UCSD-AML1 (cell line): ENCODE measurements around the gene RNF220.

Source experiments
- DNase-seq: peaks from one replicate; lab custom pipeline; 2025; ENCODE audit not compliant: unreplicated experiment; lab: John Stamatoyannopoulos, UW

The RNF220 gene

GRCh38 chr1:44606701-44607281 lies 201.7 kb downstream of the RNF220 start:
- DNase-seq = no peak

GRCh38 chr1:44608141-44608540 lies 203.1 kb downstream of the RNF220 start:
- DNase-seq = no peak

- DNase-seq = no peak
Measured at GRCh38 chr1:44609412-44609767, 204.3 kb downstream of the RNF220 start.

- no peak for DNase-seq
Measured at GRCh38 chr1:44609768-44610526, 204.9 kb downstream of the RNF220 start.

- no peak for DNase-seq
Measured at GRCh38 chr1:44610527-44611148, 205.6 kb downstream of the RNF220 start.

GRCh38 chr1:44611419-44611818 lies 206.4 kb downstream of the RNF220 start:
- DNase-seq = no peak

GRCh38 chr1:44611866-44612265 lies 206.8 kb downstream of the RNF220 start:
- no peak for DNase-seq

GRCh38 chr1:44613941-44614340 lies 208.9 kb downstream of the RNF220 start:
- DNase-seq = no peak

GRCh38 chr1:44616284-44616990 lies 211.4 kb downstream of the RNF220 start:
- DNase-seq = no peak

GRCh38 chr1:44616991-44617702 lies 212.1 kb downstream of the RNF220 start:
- DNase-seq = no peak

- DNase-seq = no peak
Measured at GRCh38 chr1:44617703-44618029, 212.6 kb downstream of the RNF220 start.

GRCh38 chr1:44619261-44619900 lies 214.3 kb downstream of the RNF220 start:
- DNase-seq = no peak

- DNase-seq = no peak
Measured at GRCh38 chr1:44620072-44620471, 215.0 kb downstream of the RNF220 start.

GRCh38 chr1:44621841-44622286 lies 216.8 kb downstream of the RNF220 start:
- no peak for DNase-seq

- DNase-seq = no peak
Measured at GRCh38 chr1:44624268-44624901, 219.3 kb downstream of the RNF220 start.

- DNase-seq = no peak
Measured at GRCh38 chr1:44625348-44625747, 220.3 kb downstream of the RNF220 start.

GRCh38 chr1:44628962-44629756 lies 224.1 kb downstream of the RNF220 start:
- DNase-seq = no peak

- no peak for DNase-seq
Measured at GRCh38 chr1:44630116-44630515, 225.1 kb downstream of the RNF220 start.

- DNase-seq = no peak
Measured at GRCh38 chr1:44631333-44631646, 226.2 kb downstream of the RNF220 start.
